ENCODE results near the gene CAMK2D. TPM values are rescaled to one million over a fixed set of nuclear protein-coding genes. Genes with fewer than 3 reads are reported as not detected.

CAMK2D gene
- total RNA-seq, 1 experiment from 2014 or later: 9.0 TPM

DNA sequence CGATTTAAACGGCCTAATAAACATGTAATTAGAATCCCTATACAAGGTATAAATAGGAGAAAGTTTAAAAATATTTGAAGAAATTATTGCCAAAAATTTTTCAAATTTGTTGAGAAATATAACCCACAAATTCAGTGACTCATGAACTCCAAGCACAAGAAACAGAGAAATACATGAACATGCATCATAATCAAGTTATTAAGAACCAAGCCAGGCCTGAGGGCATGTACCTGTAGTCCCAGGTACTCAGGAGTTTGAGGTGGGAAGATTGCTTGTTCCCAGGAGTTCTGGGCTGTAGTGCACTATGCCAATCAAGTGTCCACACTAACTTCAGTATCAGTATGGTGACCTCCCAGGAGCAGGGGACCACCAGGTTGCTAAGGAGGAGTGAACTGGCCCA is 341.9 kb downstream of the CAMK2D start:
- no peak overlapping the region for H2BK12ac ChIP-seq (ENCODE audit: insufficient read length, low read depth, low read length)
- no peak overlapping the region for H3K56ac ChIP-seq (ENCODE audit: insufficient read length, low read depth, low read length)
- no peak overlapping the region for H3K4me2 ChIP-seq (ENCODE audit: insufficient read depth, insufficient read length, low read length)
- H4K5ac ChIP-seq (ENCODE audit: insufficient read length, low read depth, low read length): no peak overlapping the region
- TF ChIP-seq, protein P1, sequence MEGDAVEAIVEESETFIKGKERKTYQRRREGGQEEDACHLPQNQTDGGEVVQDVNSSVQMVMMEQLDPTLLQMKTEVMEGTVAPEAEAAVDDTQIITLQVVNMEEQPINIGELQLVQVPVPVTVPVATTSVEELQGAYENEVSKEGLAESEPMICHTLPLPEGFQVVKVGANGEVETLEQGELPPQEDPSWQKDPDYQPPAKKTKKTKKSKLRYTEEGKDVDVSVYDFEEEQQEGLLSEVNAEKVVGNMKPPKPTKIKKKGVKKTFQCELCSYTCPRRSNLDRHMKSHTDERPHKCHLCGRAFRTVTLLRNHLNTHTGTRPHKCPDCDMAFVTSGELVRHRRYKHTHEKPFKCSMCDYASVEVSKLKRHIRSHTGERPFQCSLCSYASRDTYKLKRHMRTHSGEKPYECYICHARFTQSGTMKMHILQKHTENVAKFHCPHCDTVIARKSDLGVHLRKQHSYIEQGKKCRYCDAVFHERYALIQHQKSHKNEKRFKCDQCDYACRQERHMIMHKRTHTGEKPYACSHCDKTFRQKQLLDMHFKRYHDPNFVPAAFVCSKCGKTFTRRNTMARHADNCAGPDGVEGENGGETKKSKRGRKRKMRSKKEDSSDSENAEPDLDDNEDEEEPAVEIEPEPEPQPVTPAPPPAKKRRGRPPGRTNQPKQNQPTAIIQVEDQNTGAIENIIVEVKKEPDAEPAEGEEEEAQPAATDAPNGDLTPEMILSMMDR (conservative IDR thresholded peaks at IDR 0.05): no peak
- H3T11ph ChIP-seq (ENCODE audit: low read length): no peak overlapping the region
- no peak overlapping the region for H3K4ac ChIP-seq (ENCODE audit: low read depth, low read length)
- H3K18ac ChIP-seq (ENCODE audit: insufficient read length, low read depth, low read length): no peak overlapping the region
- no peak overlapping the region for H2BK20ac ChIP-seq (ENCODE audit: low read depth, low read length, poor library complexity, severe bottlenecking)
- H3K79me2 ChIP-seq (ENCODE audit: insufficient read depth, low read length): no peaks in the 10 kb centered on the region
- peaks cover 22 to 29% of the 10 kb centered on the region in 2 experiments for H3K9me3 Mint-ChIP-seq
- H2BK120ac ChIP-seq (ENCODE audit: low read depth, low read length, poor library complexity, severe bottlenecking): no peak overlapping the region
- no peak overlapping the region for H3K27ac Mint-ChIP-seq
- no peaks in the 10 kb centered on the region for H3K4me1 Mint-ChIP-seq
- no peak overlapping the region for H2BK15ac ChIP-seq (ENCODE audit: low read depth, low read length)
- H4K8ac ChIP-seq (replicated peaks; ENCODE audit: insufficient read length, low read depth, low read length): no peak overlapping the region
- no peak overlapping the region for H3K27ac ChIP-seq (ENCODE audit: insufficient read length, low read depth, low read length)
- no peak overlapping the region for H3K23ac ChIP-seq (ENCODE audit: insufficient read length, low read depth, low read length)
- H3K14ac ChIP-seq (ENCODE audit: insufficient read depth, low read length): no peak overlapping the region
- no peak overlapping the region for H2AFZ ChIP-seq (ENCODE audit: low read length)
- H3K4me3 Mint-ChIP-seq: no peak overlapping the region
- H3K4me1 ChIP-seq (ENCODE audit: insufficient read depth, low read length): no peaks in the 10 kb centered on the region
- WGBS (ENCODE audit: extremely low coverage, insufficient read length, low lambda C conversion rate): no CpG with 5 or more reads among the region's 2 CpGs
- no peak overlapping the region for H2AK5ac ChIP-seq (ENCODE audit: insufficient read length, low read length)
- H3K23me2 ChIP-seq (ENCODE audit: insufficient read length, low read depth, low read length, poor library complexity, severe bottlenecking): no peaks in the 10 kb centered on the region
- H3K36me3 Mint-ChIP-seq (ENCODE audit: insufficient read depth in 1 of 3, low read depth in 3 of 3): peaks cover 2 to 25% (median 3%) of the 10 kb centered on the region in 3 experiments
- H4K20me1 ChIP-seq (ENCODE audit: control insufficient read depth, insufficient read depth, insufficient read length): no peaks in the 10 kb centered on the region
- DNase-seq: no peak
- no peaks in the 10 kb centered on the region for H3K79me1 ChIP-seq (ENCODE audit: insufficient read depth, low read depth, low read length, poor library complexity, severe bottlenecking)
- H3K9me3 ChIP-seq (ENCODE audit: control insufficient read depth, low read depth, low read length): no peaks in the 10 kb centered on the region
- H3K27me3 ChIP-seq (ENCODE audit: insufficient read depth, low read length): no peaks in the 10 kb centered on the region
- no peaks in the 10 kb centered on the region for H3K27me3 Mint-ChIP-seq (ENCODE audit: low read depth)
- H4K91ac ChIP-seq (ENCODE audit: insufficient read length, low read depth, low read length): no peak overlapping the region
- no peak overlapping the region for H3K9ac ChIP-seq (ENCODE audit: extremely low read depth, insufficient read length, low read length)
- no peak overlapping the region for H2BK5ac ChIP-seq (ENCODE audit: insufficient read length, low read length)
